IPS-18a (cell line): ENCODE measurements around the gene ONECUT3.

ENCODE experiments used
- H3K27ac ChIP-seq: one replicate; pipeline ENCODE4 v1.5.1; 2013; ENCODE audit warnings: low read length
- H3K27me3 ChIP-seq: one replicate; pipeline ENCODE4 v1.6.1; 2013; ENCODE audit warnings: mild to moderate bottlenecking, low read length; ENCODE audit not compliant: control insufficient read depth, insufficient read depth
- H3K36me3 ChIP-seq: one replicate; pipeline ENCODE4 v1.6.1; 2013; ENCODE audit warnings: low read depth, low read length; ENCODE audit not compliant: control insufficient read depth
- H3K4me1 ChIP-seq: one replicate; pipeline ENCODE4 v1.6.1; 2013; ENCODE audit warnings: low read depth, low read length; ENCODE audit not compliant: control insufficient read depth
- H3K4me3 ChIP-seq: one replicate; pipeline ENCODE4 v1.5.1; 2013; ENCODE audit warnings: low read length
- H3K9ac ChIP-seq: one replicate; pipeline ENCODE4 v1.6.1; 2013; ENCODE audit warnings: mild to moderate bottlenecking, low read length, moderate library complexity
- H3K9me3 ChIP-seq: one replicate; pipeline ENCODE4 v1.6.1; 2013; ENCODE audit warnings: low read depth, low read length; ENCODE audit not compliant: control insufficient read depth

The ONECUT3 gene

GRCh38 chr19:1744133-1744665, 9.1 kb upstream of the ONECUT3 start:
- no peak overlapping the region for H3K27ac ChIP-seq
- H3K9ac ChIP-seq, result no peak overlapping the region
- H3K4me3 ChIP-seq, result no peak overlapping the region
- no peaks in the 10 kb centered on the region for H3K36me3 ChIP-seq
- peaks cover 72% of the 10 kb centered on the region for H3K27me3 ChIP-seq
- H3K9me3 ChIP-seq, result no peaks in the 10 kb centered on the region
- H3K4me1 ChIP-seq, result peaks cover 5% of the 10 kb centered on the region

GRCh38 chr19:1744822-1745563, 8.3 kb upstream of the ONECUT3 start:
- H3K36me3 ChIP-seq, result no peaks in the 10 kb centered on the region
- H3K27me3 ChIP-seq, result peaks cover 77% of the 10 kb centered on the region
- H3K9ac ChIP-seq, result no peak overlapping the region
- no peak overlapping the region for H3K27ac ChIP-seq
- peaks cover 5% of the 10 kb centered on the region for H3K4me1 ChIP-seq
- H3K9me3 ChIP-seq, result no peaks in the 10 kb centered on the region
- H3K4me3 ChIP-seq, result peak overlapping the region; percentile 14

- H3K9ac ChIP-seq, result no peak overlapping the region
- no peaks in the 10 kb centered on the region for H3K9me3 ChIP-seq
- H3K4me3 ChIP-seq, result peak overlapping the region; percentile 14
- H3K4me1 ChIP-seq, result peaks cover 5% of the 10 kb centered on the region
- peaks cover 78% of the 10 kb centered on the region for H3K27me3 ChIP-seq
- H3K27ac ChIP-seq, result no peak overlapping the region
- H3K36me3 ChIP-seq, result no peaks in the 10 kb centered on the region
Observed at GRCh38 chr19:1745589-1746031, 7.7 kb upstream of the ONECUT3 start.

GRCh38 chr19:1746401-1747284, 6.7 kb upstream of the ONECUT3 start:
- Histone ChIP-seq H3K27me3 (peaks cover 89% of the 10 kb centered on the region), H3K4me1 (peaks cover 5% of the 10 kb centered on the region), H3K9ac (no peak overlapping the region), H3K27ac (no peak overlapping the region), H3K9me3 (no peaks in the 10 kb centered on the region), H3K4me3 (no peak overlapping the region), H3K36me3 (no peaks in the 10 kb centered on the region)

GRCh38 chr19:1747285-1748114, 5.8 kb upstream of the ONECUT3 start:
- H3K36me3 ChIP-seq, result no peaks in the 10 kb centered on the region
- H3K27me3 ChIP-seq, result peaks cover 97% of the 10 kb centered on the region
- H3K9me3 ChIP-seq, result no peaks in the 10 kb centered on the region
- H3K4me3 ChIP-seq, result peak overlapping the region; percentile 20
- H3K27ac ChIP-seq, result no peak overlapping the region
- H3K9ac ChIP-seq, result no peak overlapping the region
- peaks cover 5% of the 10 kb centered on the region for H3K4me1 ChIP-seq

GRCh38 chr19:1748115-1748872, 5.0 kb upstream of the ONECUT3 start:
- peaks cover 5% of the 10 kb centered on the region for H3K4me1 ChIP-seq
- H3K9me3 ChIP-seq, result no peaks in the 10 kb centered on the region
- peak overlapping the region; percentile 20 for H3K4me3 ChIP-seq
- H3K9ac ChIP-seq, result no peak overlapping the region
- no peak overlapping the region for H3K27ac ChIP-seq
- peaks cover 97% of the 10 kb centered on the region for H3K27me3 ChIP-seq
- H3K36me3 ChIP-seq, result no peaks in the 10 kb centered on the region

- H3K9me3 ChIP-seq, result no peaks in the 10 kb centered on the region
- H3K27me3 ChIP-seq, result peaks cover 97% of the 10 kb centered on the region
- H3K9ac ChIP-seq, result no peak overlapping the region
- no peak overlapping the region for H3K4me3 ChIP-seq
- no peaks in the 10 kb centered on the region for H3K36me3 ChIP-seq
- no peak overlapping the region for H3K27ac ChIP-seq
- H3K4me1 ChIP-seq, result peaks cover 5% of the 10 kb centered on the region
Observed at GRCh38 chr19:1748873-1749341, 4.4 kb upstream of the ONECUT3 start.

- Histone ChIP-seq H3K27me3 (peaks cover 92% of the 10 kb centered on the region), H3K4me1 (peaks cover 5% of the 10 kb centered on the region), H3K9me3 (no peaks in the 10 kb centered on the region), H3K27ac (no peak overlapping the region), H3K36me3 (no peaks in the 10 kb centered on the region), H3K9ac (no peak overlapping the region), H3K4me3 (no peak overlapping the region)
Observed at GRCh38 chr19:1749373-1750342, 3.6 kb upstream of the ONECUT3 start.

- Histone ChIP-seq H3K4me3 (no peak overlapping the region), H3K27ac (no peak overlapping the region), H3K9ac (no peak overlapping the region), H3K9me3 (no peaks in the 10 kb centered on the region), H3K27me3 (peaks cover 92% of the 10 kb centered on the region), H3K4me1 (peaks cover 5% of the 10 kb centered on the region), H3K36me3 (no peaks in the 10 kb centered on the region)
Observed at GRCh38 chr19:1750343-1751021, 2.8 kb upstream of the ONECUT3 start.
